ENCODE results near the gene SMYD3. TPM values are rescaled to one million over a fixed set of nuclear protein-coding genes. Genes with fewer than 3 reads are reported as not detected.
"Not testable (repeated sequence)": the region's sequence is repeated elsewhere in the genome, so short reads cannot be mapped to it uniquely, and the experiment has no call there.

The SMYD3 gene
- total RNA-seq, 1 donor from 2014 or later, result 23.5 TPM

- peak; percentile 44 for DNase-seq
Measured at GRCh38 chr1:245946905-245947304, 560.2 kb downstream of the SMYD3 start.

GRCh38 chr1:245945136-245945535 lies 561.9 kb downstream of the SMYD3 start:
- not testable (repeated sequence) for DNase-seq

GRCh38 chr1:245942856-245943255 lies 564.2 kb downstream of the SMYD3 start:
- no peak for DNase-seq

- not testable (repeated sequence) for DNase-seq
Measured at GRCh38 chr1:245941771-245942170, 565.3 kb downstream of the SMYD3 start.

GRCh38 chr1:245939756-245940345 lies 567.2 kb downstream of the SMYD3 start:
- DNase-seq, result no peak

- no peak for DNase-seq
Measured at GRCh38 chr1:245938046-245938435, 569.0 kb downstream of the SMYD3 start.

- no peak for DNase-seq
Measured at GRCh38 chr1:245937316-245938045, 569.6 kb downstream of the SMYD3 start.

GRCh38 chr1:245934409-245934808 lies 572.7 kb downstream of the SMYD3 start:
- DNase-seq, result no peak

- peak; percentile 36 for DNase-seq
Measured at GRCh38 chr1:245933431-245934045, 573.5 kb downstream of the SMYD3 start.

GRCh38 chr1:245932302-245932972 lies 574.6 kb downstream of the SMYD3 start:
- DNase-seq, result no peak

- no peak for DNase-seq
Measured at GRCh38 chr1:245931450-245931849, 575.6 kb downstream of the SMYD3 start.

- no peak for DNase-seq
Measured at GRCh38 chr1:245929224-245929623, 577.9 kb downstream of the SMYD3 start.

GRCh38 chr1:245926888-245927287 lies 580.2 kb downstream of the SMYD3 start:
- DNase-seq, result no peak

GRCh38 chr1:245923215-245923614 lies 583.9 kb downstream of the SMYD3 start:
- DNase-seq, result no peak

GRCh38 chr1:245921417-245921816 lies 585.7 kb downstream of the SMYD3 start:
- no peak for DNase-seq

GRCh38 chr1:245917403-245917802 lies 589.7 kb downstream of the SMYD3 start:
- DNase-seq, result no peak

GRCh38 chr1:245915841-245916240 lies 591.2 kb downstream of the SMYD3 start:
- DNase-seq, result no peak

- DNase-seq, result no peak
Measured at GRCh38 chr1:245915406-245915805, 591.7 kb downstream of the SMYD3 start.

- DNase-seq, result no peak
Measured at GRCh38 chr1:245908543-245908942, 598.5 kb downstream of the SMYD3 start.

- no peak for DNase-seq
Measured at GRCh38 chr1:245906207-245906606, 600.9 kb downstream of the SMYD3 start.

GRCh38 chr1:245903851-245904250 lies 603.2 kb downstream of the SMYD3 start:
- DNase-seq, result no peak

GRCh38 chr1:245901565-245901964 lies 605.5 kb downstream of the SMYD3 start:
- DNase-seq, result no peak

GRCh38 chr1:245901037-245901436 lies 606.0 kb downstream of the SMYD3 start:
- DNase-seq, result no peak

All from tongue (tissue), 2 donors.